Embryonic facial prominence (tissue), 1 donor: ENCODE data around the gene MBD3L3.
A peak's percentile ranks its signal among the peaks of the same experiment; 100 is the strongest.
"Not testable (repeated sequence)": the region's sequence is repeated elsewhere in the genome, so short reads cannot be mapped to it uniquely, and the experiment has no call there.

ENCODE experiments used
- DNase-seq: peaks from one replicate; pipeline ENCODE4 v3.0.0-alpha.2; 2016; ENCODE audit errors: extremely low spot score

Gene MBD3L3

GRCh38 chr19:7058576-7058975 lies at the start of gene MBD3L3:
Gene MBD3L3 (minus strand): TSS chr19:7058676. CDS start chr19:7058605, 71 bp downstream.
- DNase-seq: not testable (repeated sequence)

- DNase-seq: no peak
These were observed 48.5 kb upstream of the MBD3L3 start for GRCh38 chr19:7106711-7107657.

- DNase-seq: no peak
These were observed 46.4 kb upstream of the MBD3L3 start for GRCh38 chr19:7104747-7105447.

- no peak for DNase-seq
These were observed 43.2 kb upstream of the MBD3L3 start for GRCh38 chr19:7101498-7102253.

- DNase-seq: no peak
These were observed 41.1 kb upstream of the MBD3L3 start for GRCh38 chr19:7099597-7099921.

GRCh38 chr19:7098701-7099596 lies 40.5 kb upstream of the MBD3L3 start:
- peak; percentile 89 for DNase-seq

- DNase-seq: no peak
These were observed 39.6 kb upstream of the MBD3L3 start for GRCh38 chr19:7098096-7098495.

GRCh38 chr19:7088999-7089398 lies 30.5 kb upstream of the MBD3L3 start:
- no peak for DNase-seq

GRCh38 chr19:7083076-7083956 lies 24.8 kb upstream of the MBD3L3 start:
- no peak for DNase-seq

- DNase-seq: no peak
These were observed 19.5 kb upstream of the MBD3L3 start for GRCh38 chr19:7078008-7078407.

GRCh38 chr19:7076151-7076550 lies 17.7 kb upstream of the MBD3L3 start:
- no peak for DNase-seq

GRCh38 chr19:7074705-7075282 lies 16.3 kb upstream of the MBD3L3 start:
- no peak for DNase-seq

- no peak for DNase-seq
These were observed 14.1 kb upstream of the MBD3L3 start for GRCh38 chr19:7072541-7072940.

GRCh38 chr19:7069904-7070226 lies 11.4 kb upstream of the MBD3L3 start:
- no peak for DNase-seq

- peak; percentile 93 for DNase-seq
These were observed 10.8 kb upstream of the MBD3L3 start, which contains the start of gene ZNF557 for GRCh38 chr19:7069042-7069903. Gene ZNF557 (plus strand): TSS chr19:7069703. CDS start chr19:7075075, 5,372 bp downstream.

GRCh38 chr19:7068599-7068998 lies 10.1 kb upstream of the MBD3L3 start:
- no peak for DNase-seq

GRCh38 chr19:7067716-7068115 lies 9.2 kb upstream of the MBD3L3 start:
- DNase-seq: no peak

GRCh38 chr19:7067122-7067521 lies 8.6 kb upstream of the MBD3L3 start:
- not testable (repeated sequence) for DNase-seq
